ENCODE data around the gene ADAMTS7. TPM values are rescaled to one million over a fixed set of nuclear protein-coding genes. Genes with fewer than 3 reads are reported as not detected.
"Not testable (repeated sequence)": the region's sequence is repeated elsewhere in the genome, so short reads cannot be mapped to it uniquely, and the experiment has no call there.

Gene ADAMTS7
- total RNA-seq, 1 donor from 2014 or later, result 25.5 TPM

GRCh38 chr15:78840661-78841375 lies 29.6 kb upstream of the ADAMTS7 start:
- peak overlapping the region; percentile 20 for H3K4me3 Mint-ChIP-seq (ENCODE audit: unreplicated experiment)
- DNase-seq (ENCODE audit: low read depth) (peak; percentile 11), FAIRE-seq (no peak)
- no peaks in the 10 kb centered on the region for H3K36me3 Mint-ChIP-seq (ENCODE audit: low read depth, unreplicated experiment)
- Histone ChIP-seq H3K27me3 (ENCODE audit: insufficient read depth, low read length) (peaks cover 5% of the 10 kb centered on the region), H4K20me1 (ENCODE audit: insufficient read depth, low read length) (no peaks in the 10 kb centered on the region), H3K4me3 (ENCODE audit: insufficient read depth, low read depth, low read length) (no peak overlapping the region), H3K9ac (ENCODE audit: low read length) (no peak overlapping the region), H3K79me2 (ENCODE audit: insufficient read depth, low read length) (no peaks in the 10 kb centered on the region), H3K36me3 (ENCODE audit: insufficient read depth, low read length) (no peaks in the 10 kb centered on the region), H2AFZ (ENCODE audit: low read depth, low read length) (peak overlapping the region; percentile 63), H3K4me2 (ENCODE audit: low read length) (no peak overlapping the region), H3K4me1 (ENCODE audit: insufficient read depth, low read length) (no peaks in the 10 kb centered on the region), H3K27ac (ENCODE audit: low read depth, low read length) (no peak overlapping the region), H3K9me3 (ENCODE audit: insufficient read depth, low read depth, low read length) (no peaks in the 10 kb centered on the region)
- H3K4me1 Mint-ChIP-seq (ENCODE audit: low read depth, unreplicated experiment), result peaks cover 8% of the 10 kb centered on the region
- TF ChIP-seq EZH2 (IDR thresholded peaks at IDR 0.05; ENCODE audit: insufficient read depth, low read length), result no peak
- TF ChIP-seq, protein P1, sequence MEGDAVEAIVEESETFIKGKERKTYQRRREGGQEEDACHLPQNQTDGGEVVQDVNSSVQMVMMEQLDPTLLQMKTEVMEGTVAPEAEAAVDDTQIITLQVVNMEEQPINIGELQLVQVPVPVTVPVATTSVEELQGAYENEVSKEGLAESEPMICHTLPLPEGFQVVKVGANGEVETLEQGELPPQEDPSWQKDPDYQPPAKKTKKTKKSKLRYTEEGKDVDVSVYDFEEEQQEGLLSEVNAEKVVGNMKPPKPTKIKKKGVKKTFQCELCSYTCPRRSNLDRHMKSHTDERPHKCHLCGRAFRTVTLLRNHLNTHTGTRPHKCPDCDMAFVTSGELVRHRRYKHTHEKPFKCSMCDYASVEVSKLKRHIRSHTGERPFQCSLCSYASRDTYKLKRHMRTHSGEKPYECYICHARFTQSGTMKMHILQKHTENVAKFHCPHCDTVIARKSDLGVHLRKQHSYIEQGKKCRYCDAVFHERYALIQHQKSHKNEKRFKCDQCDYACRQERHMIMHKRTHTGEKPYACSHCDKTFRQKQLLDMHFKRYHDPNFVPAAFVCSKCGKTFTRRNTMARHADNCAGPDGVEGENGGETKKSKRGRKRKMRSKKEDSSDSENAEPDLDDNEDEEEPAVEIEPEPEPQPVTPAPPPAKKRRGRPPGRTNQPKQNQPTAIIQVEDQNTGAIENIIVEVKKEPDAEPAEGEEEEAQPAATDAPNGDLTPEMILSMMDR (IDR thresholded peaks at IDR 0.05; ENCODE audit: insufficient read depth, low read depth, low read length), result no peak
- H3K27ac Mint-ChIP-seq (ENCODE audit: unreplicated experiment), result peak overlapping the region; percentile 47
- peaks cover 26% of the 10 kb centered on the region for H3K27me3 Mint-ChIP-seq (ENCODE audit: low read depth, unreplicated experiment)
- peaks cover 3% of the 10 kb centered on the region for H3K9me3 Mint-ChIP-seq (ENCODE audit: unreplicated experiment)

- not testable (repeated sequence) for H3K4me3 Mint-ChIP-seq (ENCODE audit: unreplicated experiment); H4K20me1 ChIP-seq (ENCODE audit: insufficient read depth, low read length); H3K9me3 Mint-ChIP-seq (ENCODE audit: unreplicated experiment); H3K79me2 ChIP-seq (ENCODE audit: insufficient read depth, low read length); H3K27ac Mint-ChIP-seq (ENCODE audit: unreplicated experiment); H3K27ac ChIP-seq (ENCODE audit: low read depth, low read length); H3K36me3 Mint-ChIP-seq (ENCODE audit: low read depth, unreplicated experiment); H2AFZ ChIP-seq (ENCODE audit: low read depth, low read length); H3K27me3 ChIP-seq (ENCODE audit: insufficient read depth, low read length); H3K4me1 ChIP-seq (ENCODE audit: insufficient read depth, low read length); H3K36me3 ChIP-seq (ENCODE audit: insufficient read depth, low read length); H3K4me1 Mint-ChIP-seq (ENCODE audit: low read depth, unreplicated experiment); H3K9ac ChIP-seq (ENCODE audit: low read length); H3K4me2 ChIP-seq (ENCODE audit: low read length); H3K4me3 ChIP-seq (ENCODE audit: insufficient read depth, low read depth, low read length); H3K9me3 ChIP-seq (ENCODE audit: insufficient read depth, low read depth, low read length); DNase-seq (ENCODE audit: low read depth); FAIRE-seq
- peaks cover 24% of the 10 kb centered on the region for H3K27me3 Mint-ChIP-seq (ENCODE audit: low read depth, unreplicated experiment)
Measured at GRCh38 chr15:78839151-78839550, 27.9 kb upstream of the ADAMTS7 start.

DNA sequence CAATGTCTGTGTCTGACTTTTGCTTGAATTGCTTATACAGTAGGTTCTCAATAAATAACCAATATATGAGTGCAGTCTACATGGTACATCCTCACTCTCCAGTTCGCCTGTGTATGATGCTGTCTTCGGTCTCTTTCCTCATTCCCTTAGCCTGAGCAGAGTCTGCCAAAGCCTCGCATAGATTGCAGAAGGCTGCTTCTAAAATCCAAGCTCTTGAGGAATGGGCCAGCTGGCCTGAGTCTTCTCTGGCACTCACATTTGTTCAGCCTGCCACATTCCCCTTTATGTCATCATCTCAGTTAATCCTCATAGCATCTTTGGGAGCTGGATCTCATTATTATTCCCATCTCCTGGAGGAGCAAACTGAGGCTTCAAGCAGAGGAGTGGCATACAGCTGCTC lies 27.2 kb upstream of the ADAMTS7 start:
- Histone ChIP-seq H3K36me3 (ENCODE audit: insufficient read depth, low read length) (no peaks in the 10 kb centered on the region), H3K79me2 (ENCODE audit: insufficient read depth, low read length) (no peaks in the 10 kb centered on the region), H3K4me3 (ENCODE audit: insufficient read depth, low read depth, low read length) (no peak overlapping the region), H3K4me1 (ENCODE audit: insufficient read depth, low read length) (no peaks in the 10 kb centered on the region), H3K27ac (ENCODE audit: low read depth, low read length) (no peak overlapping the region), H3K4me2 (ENCODE audit: low read length) (no peak overlapping the region), H3K27me3 (ENCODE audit: insufficient read depth, low read length) (peaks cover 5% of the 10 kb centered on the region), H3K9me3 (ENCODE audit: insufficient read depth, low read depth, low read length) (no peaks in the 10 kb centered on the region), H4K20me1 (ENCODE audit: insufficient read depth, low read length) (no peaks in the 10 kb centered on the region), H3K9ac (ENCODE audit: low read length) (no peak overlapping the region), H2AFZ (ENCODE audit: low read depth, low read length) (no peak overlapping the region)
- H3K4me3 Mint-ChIP-seq (ENCODE audit: unreplicated experiment), result no peak overlapping the region
- TF ChIP-seq EZH2 (IDR thresholded peaks at IDR 0.05; ENCODE audit: insufficient read depth, low read length), result no peak
- TF ChIP-seq, protein P1 (IDR thresholded peaks at IDR 0.05; ENCODE audit: insufficient read depth, low read depth, low read length), result no peak
- FAIRE-seq (no peak), DNase-seq (ENCODE audit: low read depth) (no peak)
- H3K27ac Mint-ChIP-seq (ENCODE audit: unreplicated experiment), result no peak overlapping the region
- H3K4me1 Mint-ChIP-seq (ENCODE audit: low read depth, unreplicated experiment), result peaks cover 8% of the 10 kb centered on the region
- H3K9me3 Mint-ChIP-seq (ENCODE audit: unreplicated experiment), result peaks cover 4% of the 10 kb centered on the region
- no peaks in the 10 kb centered on the region for H3K36me3 Mint-ChIP-seq (ENCODE audit: low read depth, unreplicated experiment)
- peaks cover 23% of the 10 kb centered on the region for H3K27me3 Mint-ChIP-seq (ENCODE audit: low read depth, unreplicated experiment)
